Activated B cell treated with CpG ODN at 0.5 μM for 24 hours (primary cell): ENCODE results near the gene MAML1. TPM values are rescaled to one million over a fixed set of nuclear protein-coding genes. Genes with fewer than 3 reads are reported as not detected.

ENCODE experiments used
- ATAC-seq: fragments of 200-7000 bp; cut with Tn5 transposase; one replicate; pipeline ENCODE4 v1.10.0; 2021; ENCODE audit warnings: low read depth, mild to moderate bottlenecking, moderate library complexity
- CTCF ChIA-PET: fragments of 350-600 bp; sonication (Branson Sonifier 250); formaldehyde crosslinking; loops from one replicate; lab custom pipeline; 2021; ENCODE audit warnings: antibody characterized with exemption; lab: Charles Lee
- POLR2A ChIA-PET: fragments of 350-600 bp; sonication (Branson Sonifier 250); formaldehyde crosslinking; loops from one replicate; lab custom pipeline; 2021; ENCODE audit warnings: antibody characterized with exemption; lab: Charles Lee
- DNase-seq: peaks from one replicate; pipeline ENCODE4 v3.0.0; 2022
- H3K27ac Mint-ChIP-seq: one replicate; pipeline ENCODE4 v1.8.0; 2020; ENCODE audit warnings: mixed read lengths
- H3K27me3 Mint-ChIP-seq: one replicate; pipeline ENCODE4 v1.8.0; 2021; ENCODE audit warnings: mixed read lengths
- H3K36me3 Mint-ChIP-seq: one replicate; pipeline ENCODE4 v1.8.0; 2021; ENCODE audit warnings: low read depth, mixed read lengths
- H3K4me1 Mint-ChIP-seq: one replicate; pipeline ENCODE4 v1.8.0; 2021; ENCODE audit warnings: mixed read lengths
- H3K4me3 Mint-ChIP-seq: one replicate; pipeline ENCODE4 v1.8.0; 2020; ENCODE audit warnings: mild to moderate bottlenecking, mixed read lengths
- H3K9me3 Mint-ChIP-seq: one replicate; pipeline ENCODE4 v1.8.0; 2020; ENCODE audit warnings: mixed read lengths
- intact Hi-C: fragments of 100-400 bp; cut with micrococcal nuclease; formaldehyde crosslinking; loops from one replicate; pipeline ENCODE4 v1.15.1; 2024
- total RNA-seq: library from RNA; stranded (reverse); gene quantifications from 2 replicates; pipeline ENCODE4 v1.2.3, GENCODE V29; 2022
- TF ChIP-seq, protein P1 (sequence below): fragments of 200-600 bp; IDR thresholded peaks from one replicate; pipeline ENCODE4 v1.8.0; 2022; ENCODE audit warnings: antibody characterized with exemption, mild to moderate bottlenecking

MAML1 gene
- total RNA-seq, 1 donor from 2014 or later, result 38.8 TPM

DNA sequence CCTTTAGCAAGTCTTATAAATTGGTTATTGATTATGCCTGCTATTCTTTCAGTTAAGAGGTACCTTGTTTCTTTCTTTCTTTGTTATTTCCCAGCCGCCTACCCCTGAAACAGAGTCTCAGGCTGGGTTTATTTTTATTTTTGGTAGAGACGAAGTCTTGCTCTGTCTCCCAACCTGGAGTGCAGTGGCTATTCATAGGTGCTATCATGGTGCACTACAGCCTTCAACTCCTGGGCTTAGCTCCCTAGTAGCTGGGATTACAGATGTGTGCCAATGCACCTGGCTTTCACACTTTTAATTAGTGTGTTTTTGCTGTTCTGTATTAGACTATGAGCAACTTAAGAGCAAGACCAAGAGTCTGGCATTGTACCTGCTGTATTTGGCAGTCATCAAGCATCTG is 14.2 kb downstream of the MAML1 start:
- no peak for DNase-seq
- TF ChIP-seq, protein P1, sequence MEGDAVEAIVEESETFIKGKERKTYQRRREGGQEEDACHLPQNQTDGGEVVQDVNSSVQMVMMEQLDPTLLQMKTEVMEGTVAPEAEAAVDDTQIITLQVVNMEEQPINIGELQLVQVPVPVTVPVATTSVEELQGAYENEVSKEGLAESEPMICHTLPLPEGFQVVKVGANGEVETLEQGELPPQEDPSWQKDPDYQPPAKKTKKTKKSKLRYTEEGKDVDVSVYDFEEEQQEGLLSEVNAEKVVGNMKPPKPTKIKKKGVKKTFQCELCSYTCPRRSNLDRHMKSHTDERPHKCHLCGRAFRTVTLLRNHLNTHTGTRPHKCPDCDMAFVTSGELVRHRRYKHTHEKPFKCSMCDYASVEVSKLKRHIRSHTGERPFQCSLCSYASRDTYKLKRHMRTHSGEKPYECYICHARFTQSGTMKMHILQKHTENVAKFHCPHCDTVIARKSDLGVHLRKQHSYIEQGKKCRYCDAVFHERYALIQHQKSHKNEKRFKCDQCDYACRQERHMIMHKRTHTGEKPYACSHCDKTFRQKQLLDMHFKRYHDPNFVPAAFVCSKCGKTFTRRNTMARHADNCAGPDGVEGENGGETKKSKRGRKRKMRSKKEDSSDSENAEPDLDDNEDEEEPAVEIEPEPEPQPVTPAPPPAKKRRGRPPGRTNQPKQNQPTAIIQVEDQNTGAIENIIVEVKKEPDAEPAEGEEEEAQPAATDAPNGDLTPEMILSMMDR, result no peak
- ChIA-PET POLR2A (no interaction called here), CTCF (no interaction called here)
- H3K27ac Mint-ChIP-seq, result no peak overlapping the region
- H3K4me1 Mint-ChIP-seq, result peaks cover 14% of the 10 kb centered on the region
- no peaks in the 10 kb centered on the region for H3K9me3 Mint-ChIP-seq
- no peaks in the 10 kb centered on the region for H3K27me3 Mint-ChIP-seq
- no peak for ATAC-seq
- H3K36me3 Mint-ChIP-seq, result peaks cover 24% of the 10 kb centered on the region
- intact Hi-C loops, result no loop called here
- no peak overlapping the region for H3K4me3 Mint-ChIP-seq

DNA sequence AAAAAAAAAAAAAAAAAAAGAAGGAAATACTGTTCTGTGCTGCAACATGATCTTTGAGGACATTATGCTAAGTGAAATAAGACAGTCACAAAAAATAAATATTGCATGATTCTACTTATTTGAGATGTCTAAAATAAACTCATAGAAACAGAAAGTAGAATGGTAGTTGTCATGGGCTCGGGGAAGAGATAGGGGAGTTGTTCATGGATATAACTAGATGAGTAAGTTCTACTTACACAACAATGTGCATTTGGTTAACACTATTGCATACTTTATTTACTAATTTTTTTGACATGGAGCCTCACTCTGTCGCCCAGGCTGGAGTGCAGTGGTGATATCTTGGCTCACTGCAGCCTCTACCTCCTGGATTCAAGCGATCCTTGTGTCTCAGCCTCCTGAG is 15.2 kb downstream of the MAML1 start:
- CTCF ChIA-PET, result no interaction called here
- peaks cover 22% of the 10 kb centered on the region for H3K36me3 Mint-ChIP-seq
- intact Hi-C loops, result no loop called here
- DNase-seq (no peak), ATAC-seq (no peak)
- POLR2A ChIA-PET, result no interaction called here
- TF ChIP-seq, protein P1, result no peak
- H3K9me3 Mint-ChIP-seq, result no peaks in the 10 kb centered on the region
- H3K4me1 Mint-ChIP-seq, result peaks cover 14% of the 10 kb centered on the region
- H3K27me3 Mint-ChIP-seq, result no peaks in the 10 kb centered on the region
- H3K27ac Mint-ChIP-seq, result no peak overlapping the region
- H3K4me3 Mint-ChIP-seq, result no peak overlapping the region

DNA sequence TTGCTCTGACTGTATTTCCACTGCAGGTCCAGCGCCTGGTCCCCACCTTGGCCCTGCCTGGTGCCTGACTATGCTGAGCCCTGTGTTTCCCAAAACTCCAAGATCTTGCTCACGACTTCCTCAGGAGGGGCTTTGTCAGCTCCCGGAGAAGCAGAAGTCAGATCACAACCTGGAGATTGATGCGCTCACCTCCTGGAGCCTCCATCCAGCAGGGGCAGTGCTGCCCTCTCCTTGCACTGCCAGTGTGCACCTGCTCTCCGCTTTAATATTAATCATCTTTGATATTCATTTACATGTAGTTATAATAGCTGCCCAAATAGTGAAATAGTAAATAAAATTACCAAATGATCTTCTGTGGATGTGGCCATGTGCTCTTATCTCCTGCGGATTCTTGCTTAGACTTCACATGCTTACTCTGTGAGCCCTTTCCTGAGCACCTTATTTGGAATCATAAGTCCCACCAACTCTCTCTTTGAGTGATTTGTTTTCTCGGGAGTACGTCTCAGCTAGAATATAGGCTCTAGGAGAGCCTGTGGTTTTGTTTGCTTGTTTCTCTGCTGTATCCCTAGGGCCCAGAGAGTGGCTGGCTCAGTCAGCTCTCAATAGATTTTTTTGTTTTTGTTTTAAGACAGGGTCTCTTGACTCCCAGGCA is 17.4 kb downstream of the MAML1 start:
- H3K27ac Mint-ChIP-seq, result no peak overlapping the region
- ATAC-seq (no peak), DNase-seq (no peak)
- H3K9me3 Mint-ChIP-seq, result no peaks in the 10 kb centered on the region
- ChIA-PET POLR2A (interaction anchor here (0.6 to 1.1 kb wide), 2 partner anchors 9 to 18 kb away, joined by 3 read pairs; no protein-coding TSS in a partner anchor), CTCF (no interaction called here)
- H3K4me3 Mint-ChIP-seq, result no peak overlapping the region
- H3K36me3 Mint-ChIP-seq, result peaks cover 22% of the 10 kb centered on the region
- intact Hi-C loops, result no loop called here
- no peaks in the 10 kb centered on the region for H3K27me3 Mint-ChIP-seq
- peaks cover 31% of the 10 kb centered on the region for H3K4me1 Mint-ChIP-seq
- TF ChIP-seq, protein P1, result no peak

DNA sequence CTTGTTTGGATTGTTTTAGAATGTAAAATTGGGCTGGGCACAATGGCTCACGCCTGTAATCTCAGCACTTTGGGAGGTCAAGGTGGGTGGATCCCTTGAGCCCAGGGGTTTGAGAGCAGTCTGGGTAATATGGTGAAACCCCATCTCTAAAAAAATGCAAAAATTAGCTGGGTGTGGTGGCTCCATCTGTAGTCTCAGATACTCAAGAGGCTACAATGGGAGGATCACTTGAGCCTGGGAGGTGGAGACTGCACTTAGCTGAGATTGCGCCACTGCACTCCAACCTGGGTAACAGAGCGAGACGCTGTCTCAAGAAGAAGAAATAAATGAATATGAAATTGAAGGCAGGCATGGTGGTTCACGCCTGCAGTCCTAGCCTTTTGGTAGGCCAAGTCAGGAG is 21.3 kb downstream of the MAML1 start:
- TF ChIP-seq, protein P1, result no peak
- ATAC-seq (no peak), DNase-seq (no peak)
- H3K9me3 Mint-ChIP-seq, result no peaks in the 10 kb centered on the region
- peaks cover 28% of the 10 kb centered on the region for H3K4me1 Mint-ChIP-seq
- no peak overlapping the region for H3K27ac Mint-ChIP-seq
- H3K4me3 Mint-ChIP-seq, result no peak overlapping the region
- H3K27me3 Mint-ChIP-seq, result no peaks in the 10 kb centered on the region
- POLR2A ChIA-PET, result interaction anchor here (0.5 kb wide), 1 partner anchor 42 kb away, joined by 4 read pairs; no protein-coding TSS in a partner anchor
- H3K36me3 Mint-ChIP-seq, result peaks cover 20% of the 10 kb centered on the region
- intact Hi-C loops, result no loop called here
- CTCF ChIA-PET, result interaction anchor here (1.5 kb wide), 1 partner anchor 9 kb away, joined by 6 read pairs; no protein-coding TSS in a partner anchor

DNA sequence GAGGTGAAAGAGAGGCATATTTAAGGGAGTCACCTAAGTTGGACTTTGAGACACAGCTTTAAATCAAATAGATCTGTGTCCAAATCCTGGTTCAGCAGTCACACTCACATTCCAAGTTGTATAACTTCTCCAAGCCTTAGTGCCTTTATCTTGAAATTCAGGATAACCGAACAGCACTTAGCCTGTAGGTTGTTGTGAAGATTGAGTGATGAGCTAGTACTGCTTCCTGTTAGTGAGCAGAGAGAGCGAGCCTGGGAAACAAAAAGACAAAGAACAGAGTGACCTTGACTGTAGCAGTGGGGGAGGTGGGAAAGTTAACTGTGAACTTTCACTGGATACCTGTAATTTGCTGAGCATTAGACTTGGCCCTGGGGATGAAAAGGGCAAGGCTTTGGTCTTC is 22.4 kb downstream of the MAML1 start:
- Mint-ChIP-seq H3K27me3 (no peaks in the 10 kb centered on the region), H3K4me1 (peaks cover 36% of the 10 kb centered on the region), H3K4me3 (no peak overlapping the region), H3K36me3 (peaks cover 23% of the 10 kb centered on the region), H3K9me3 (no peaks in the 10 kb centered on the region), H3K27ac (no peak overlapping the region)
- TF ChIP-seq, protein P1, result no peak
- ChIA-PET CTCF (interaction anchor here (1.5 kb wide), 1 partner anchor 8 kb away, joined by 6 read pairs; no protein-coding TSS in a partner anchor), POLR2A (no interaction called here)
- ATAC-seq, result no peak
- intact Hi-C loops, result no loop called here
- no peak for DNase-seq
